ENCODE results near the gene TNPO1.
A peak's percentile ranks its signal among the peaks of the same experiment; 100 is the strongest.

The TNPO1 gene

DNA sequence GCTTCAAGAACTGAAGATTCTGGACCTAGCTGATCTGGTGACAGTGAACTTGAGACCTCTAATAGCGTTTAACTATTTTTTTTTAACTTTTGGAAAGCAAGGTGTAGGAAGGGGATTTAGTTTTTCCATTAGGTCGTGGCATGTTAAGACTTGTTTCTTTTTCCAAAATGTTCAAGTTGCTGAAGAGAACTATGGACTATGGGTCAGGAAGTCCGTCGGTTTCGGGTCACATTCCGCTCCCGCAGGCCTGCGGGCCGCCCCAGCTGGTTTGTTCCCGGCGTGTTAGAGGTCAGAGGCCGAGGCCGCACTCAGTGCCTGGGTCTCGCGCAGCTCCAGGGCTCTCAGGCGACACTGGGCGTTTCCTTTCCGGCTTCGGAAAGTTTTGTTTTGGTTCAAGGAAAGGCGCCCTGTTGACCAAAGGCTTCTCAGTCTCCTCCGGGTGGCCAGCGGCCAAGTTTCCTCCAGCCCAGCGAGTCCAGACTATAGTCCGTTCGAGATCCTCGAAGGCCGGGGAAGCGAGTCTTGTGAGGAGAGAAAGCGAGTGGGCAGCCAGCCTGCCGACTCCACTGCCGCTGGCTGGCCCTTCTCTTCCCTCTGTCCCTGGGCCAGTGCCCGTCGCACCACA is 138.8 kb downstream of the TNPO1 start:
- no peak for DNase-seq (ENCODE audit: low spot score)
- TF ChIP-seq, protein P1, sequence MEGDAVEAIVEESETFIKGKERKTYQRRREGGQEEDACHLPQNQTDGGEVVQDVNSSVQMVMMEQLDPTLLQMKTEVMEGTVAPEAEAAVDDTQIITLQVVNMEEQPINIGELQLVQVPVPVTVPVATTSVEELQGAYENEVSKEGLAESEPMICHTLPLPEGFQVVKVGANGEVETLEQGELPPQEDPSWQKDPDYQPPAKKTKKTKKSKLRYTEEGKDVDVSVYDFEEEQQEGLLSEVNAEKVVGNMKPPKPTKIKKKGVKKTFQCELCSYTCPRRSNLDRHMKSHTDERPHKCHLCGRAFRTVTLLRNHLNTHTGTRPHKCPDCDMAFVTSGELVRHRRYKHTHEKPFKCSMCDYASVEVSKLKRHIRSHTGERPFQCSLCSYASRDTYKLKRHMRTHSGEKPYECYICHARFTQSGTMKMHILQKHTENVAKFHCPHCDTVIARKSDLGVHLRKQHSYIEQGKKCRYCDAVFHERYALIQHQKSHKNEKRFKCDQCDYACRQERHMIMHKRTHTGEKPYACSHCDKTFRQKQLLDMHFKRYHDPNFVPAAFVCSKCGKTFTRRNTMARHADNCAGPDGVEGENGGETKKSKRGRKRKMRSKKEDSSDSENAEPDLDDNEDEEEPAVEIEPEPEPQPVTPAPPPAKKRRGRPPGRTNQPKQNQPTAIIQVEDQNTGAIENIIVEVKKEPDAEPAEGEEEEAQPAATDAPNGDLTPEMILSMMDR (IDR thresholded peaks at IDR 0.05; ENCODE audit: extremely low read depth, insufficient read depth, missing control alignments) = no peak
- in situ Hi-C loops (cut with MboI; ENCODE audit: low pct_unique_long_range_greater_than_20kb, low sequenced_read_pairs, unreplicated experiment) = no loop called here

DNA sequence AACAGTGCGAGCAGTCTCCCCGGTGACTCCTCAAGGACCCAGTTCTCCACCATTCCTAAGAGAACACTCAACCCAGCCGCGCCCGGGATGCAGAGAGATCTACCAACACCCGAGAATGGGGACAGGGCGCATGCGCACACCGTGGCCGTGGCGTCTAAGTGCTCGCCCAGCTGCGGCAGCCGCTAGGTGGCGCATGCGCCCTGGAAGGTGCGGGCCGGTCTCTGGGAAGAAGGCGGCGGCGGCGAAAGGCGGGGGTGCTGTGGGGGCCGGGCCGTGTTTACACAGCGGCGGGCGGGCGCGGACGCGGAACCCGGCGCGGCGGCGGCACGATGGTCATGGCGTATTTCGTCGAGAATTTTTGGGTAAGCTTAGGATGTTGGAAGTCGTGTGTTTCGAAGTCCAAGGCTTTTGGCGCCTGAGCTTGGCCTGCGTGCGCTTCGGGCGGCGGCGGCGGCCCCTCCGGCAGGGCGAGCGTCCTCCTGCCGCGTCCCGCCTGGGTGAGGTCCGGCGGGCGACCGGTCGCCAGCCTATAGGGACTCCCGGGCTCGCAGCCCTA is 139.4 kb downstream of the TNPO1 start, which contains the start of gene FCHO2:
Gene FCHO2, plus strand, starts transcription at position 274 of the 556 bp plus-strand sequence. Its CDS starts 56 bp downstream, at position 330.
- peak; percentile 97 for DNase-seq (ENCODE audit: low spot score)
- in situ Hi-C loops (cut with MboI; ENCODE audit: low pct_unique_long_range_greater_than_20kb, low sequenced_read_pairs, unreplicated experiment) = no loop called here
- TF ChIP-seq, protein P1 (IDR thresholded peaks at IDR 0.05; ENCODE audit: extremely low read depth, insufficient read depth, missing control alignments) = peak; percentile 87

DNA sequence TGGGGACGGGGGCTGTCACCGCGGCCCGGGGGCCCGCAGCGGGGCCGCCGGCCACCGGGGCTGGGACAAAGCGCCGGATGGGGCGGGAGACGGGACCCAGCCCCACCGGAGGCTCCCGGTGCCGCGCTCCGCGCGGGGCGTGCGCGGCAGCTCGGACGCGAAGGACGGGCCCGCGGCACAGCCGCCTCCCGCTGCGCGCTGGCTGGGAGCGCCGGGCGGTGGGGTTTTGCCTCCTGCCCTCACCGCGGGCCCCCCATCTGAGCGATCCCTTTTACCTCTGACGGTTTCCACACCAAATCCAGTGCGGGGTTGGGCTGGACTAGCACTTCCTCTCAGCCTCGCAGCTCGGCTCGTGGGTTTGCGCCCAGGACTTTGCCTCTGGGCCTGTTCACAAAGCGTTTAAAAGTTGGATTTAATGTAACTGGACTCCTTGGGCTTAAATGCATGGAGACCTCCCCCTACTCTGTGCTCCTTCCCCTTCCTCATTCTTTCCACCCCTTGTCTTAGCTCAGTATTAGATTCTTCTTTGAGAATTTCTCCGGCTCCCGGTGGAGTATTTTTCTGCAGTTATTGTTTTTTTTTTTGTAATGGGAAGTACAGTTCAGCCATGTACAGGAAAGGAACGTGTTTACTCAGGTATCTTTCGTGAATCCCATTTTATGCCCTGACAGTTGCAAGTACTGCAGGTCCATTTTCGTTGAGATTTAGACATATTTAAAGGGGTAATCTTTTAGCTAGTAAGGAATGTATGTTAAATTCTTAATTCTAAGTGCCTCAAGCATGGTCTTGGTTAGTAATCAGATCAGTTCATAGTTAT is 140.1 kb downstream of the TNPO1 start:
- in situ Hi-C loops (cut with MboI; ENCODE audit: low pct_unique_long_range_greater_than_20kb, low sequenced_read_pairs, unreplicated experiment) = no loop called here
- TF ChIP-seq, protein P1 (IDR thresholded peaks at IDR 0.05; ENCODE audit: extremely low read depth, insufficient read depth, missing control alignments) = no peak
- peak; percentile 58 for DNase-seq (ENCODE audit: low spot score)

GRCh38 chr5:72957337-72957736 is 140.9 kb downstream of the TNPO1 start:
- TF ChIP-seq, protein P1 (IDR thresholded peaks at IDR 0.05; ENCODE audit: extremely low read depth, insufficient read depth, missing control alignments) = no peak
- in situ Hi-C loops (cut with MboI; ENCODE audit: low pct_unique_long_range_greater_than_20kb, low sequenced_read_pairs, unreplicated experiment) = no loop called here

GRCh38 chr5:72959257-72959656 is 142.8 kb downstream of the TNPO1 start:
- in situ Hi-C loops (cut with MboI; ENCODE audit: low pct_unique_long_range_greater_than_20kb, low sequenced_read_pairs, unreplicated experiment) = no loop called here
- TF ChIP-seq, protein P1 (IDR thresholded peaks at IDR 0.05; ENCODE audit: extremely low read depth, insufficient read depth, missing control alignments) = no peak
- no peak for DNase-seq (ENCODE audit: low spot score)

More at GRCh38 chr5:72957337-72957736, 140.9 kb downstream of the TNPO1 start:
- DNase-seq (ENCODE audit: low spot score) = no peak

Measured in GM13977 (cell line).